Measurements from ENCODE around the gene ANKRD55. TPM values are rescaled to one million over a fixed set of nuclear protein-coding genes. Genes with fewer than 3 reads are reported as not detected.

Gene ANKRD55
- total RNA-seq, 4 donors from 2014 or later: 0.95 TPM; not detected in 3

DNA sequence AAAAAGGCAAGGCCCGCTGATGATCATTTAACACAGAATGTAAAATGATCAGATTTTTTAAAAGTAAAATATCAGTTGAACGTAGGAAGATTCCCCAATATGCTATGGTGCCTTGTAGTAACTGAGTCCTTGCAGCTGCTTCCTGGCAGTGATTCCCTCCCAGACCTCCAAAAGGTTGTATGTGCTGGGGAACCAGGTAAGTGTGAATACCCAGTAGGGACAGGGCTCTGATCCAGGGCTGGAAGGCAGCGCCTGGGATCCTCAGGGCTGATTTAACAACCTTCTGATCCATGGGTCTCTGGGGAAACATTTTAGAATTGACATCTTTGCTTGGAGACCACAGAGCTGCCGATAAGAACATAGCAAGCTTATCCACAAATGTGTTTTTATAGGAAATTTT is 161.7 kb downstream of the ANKRD55 start:
- in situ Hi-C loops (cut with MboI; ENCODE audit: low pct_ligation_motif_present in 1 of 4, low pct_unique_long_range_greater_than_20kb in 1 of 4, low sequenced_read_pairs in 3 of 4): no loop called here
- intact Hi-C loops (cut with DNase I; ENCODE audit: low total_unique reads): no loop called here
- WGBS, 2 donors (ENCODE audit: low coverage in 1 of 2): 47 to 73% methylated on average over 2 to 4 of the region's 4 CpGs

DNA sequence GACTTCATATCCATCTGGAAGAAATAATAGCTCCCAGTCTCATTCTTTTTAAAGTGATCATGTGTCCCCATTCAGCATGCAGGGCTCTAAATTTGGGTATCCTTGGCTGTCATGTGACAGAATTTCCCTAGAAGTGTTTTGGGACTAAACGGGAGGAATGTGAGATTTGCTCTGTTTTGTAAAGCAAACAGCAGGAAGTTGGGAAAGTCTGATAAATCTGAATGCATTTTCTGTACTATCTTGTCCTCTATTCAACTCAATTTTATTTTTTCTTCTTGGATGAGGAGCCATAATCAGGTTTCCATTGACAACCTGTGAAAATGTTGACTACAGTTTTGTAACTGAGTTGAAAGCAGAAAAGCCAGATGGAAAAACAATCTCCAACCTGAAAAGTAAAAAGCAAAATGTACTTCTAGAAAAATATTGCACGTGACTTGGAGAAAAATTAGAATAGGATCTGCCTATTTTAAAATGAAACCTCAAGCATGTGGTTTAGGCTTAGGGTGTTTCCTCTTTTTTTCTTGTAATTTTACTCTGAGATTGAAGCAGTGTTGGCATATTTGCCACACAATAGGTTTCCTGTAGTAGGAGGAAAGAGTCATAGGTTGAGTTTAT is 162.2 kb downstream of the ANKRD55 start:
- WGBS, 2 donors (ENCODE audit: low coverage in 1 of 2): 46 to 52% methylated on average over 1 to 2 of the region's 2 CpGs

More for the DNA sequence above, 161.7 kb downstream of the ANKRD55 start:
- Histone ChIP-seq H3K27me3 (no peaks in the 10 kb centered on the region), H3K27ac (peak overlapping the region in 3 of 4 donors; percentile 29 to 56 (median 47)), H3K4me1 (peaks cover 0 to 18% (median 0%) of the 10 kb centered on the region in 4 donors), H3K9me3 (no peaks in the 10 kb centered on the region), H3K4me3 (no peak overlapping the region), H3K36me3 (no peaks in the 10 kb centered on the region)
- TF ChIP-seq EP300 (IDR thresholded peaks at IDR 0.05; ENCODE audit: low read depth): no peak
- TF ChIP-seq, protein P1, sequence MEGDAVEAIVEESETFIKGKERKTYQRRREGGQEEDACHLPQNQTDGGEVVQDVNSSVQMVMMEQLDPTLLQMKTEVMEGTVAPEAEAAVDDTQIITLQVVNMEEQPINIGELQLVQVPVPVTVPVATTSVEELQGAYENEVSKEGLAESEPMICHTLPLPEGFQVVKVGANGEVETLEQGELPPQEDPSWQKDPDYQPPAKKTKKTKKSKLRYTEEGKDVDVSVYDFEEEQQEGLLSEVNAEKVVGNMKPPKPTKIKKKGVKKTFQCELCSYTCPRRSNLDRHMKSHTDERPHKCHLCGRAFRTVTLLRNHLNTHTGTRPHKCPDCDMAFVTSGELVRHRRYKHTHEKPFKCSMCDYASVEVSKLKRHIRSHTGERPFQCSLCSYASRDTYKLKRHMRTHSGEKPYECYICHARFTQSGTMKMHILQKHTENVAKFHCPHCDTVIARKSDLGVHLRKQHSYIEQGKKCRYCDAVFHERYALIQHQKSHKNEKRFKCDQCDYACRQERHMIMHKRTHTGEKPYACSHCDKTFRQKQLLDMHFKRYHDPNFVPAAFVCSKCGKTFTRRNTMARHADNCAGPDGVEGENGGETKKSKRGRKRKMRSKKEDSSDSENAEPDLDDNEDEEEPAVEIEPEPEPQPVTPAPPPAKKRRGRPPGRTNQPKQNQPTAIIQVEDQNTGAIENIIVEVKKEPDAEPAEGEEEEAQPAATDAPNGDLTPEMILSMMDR (IDR thresholded peaks at IDR 0.05): no peak
- no peak for TF ChIP-seq POLR2A (IDR thresholded peaks at IDR 0.05)
- TF ChIP-seq POLR2AphosphoS5 (IDR thresholded peaks at IDR 0.05): no peak
- DNase-seq: no peak

DNA sequence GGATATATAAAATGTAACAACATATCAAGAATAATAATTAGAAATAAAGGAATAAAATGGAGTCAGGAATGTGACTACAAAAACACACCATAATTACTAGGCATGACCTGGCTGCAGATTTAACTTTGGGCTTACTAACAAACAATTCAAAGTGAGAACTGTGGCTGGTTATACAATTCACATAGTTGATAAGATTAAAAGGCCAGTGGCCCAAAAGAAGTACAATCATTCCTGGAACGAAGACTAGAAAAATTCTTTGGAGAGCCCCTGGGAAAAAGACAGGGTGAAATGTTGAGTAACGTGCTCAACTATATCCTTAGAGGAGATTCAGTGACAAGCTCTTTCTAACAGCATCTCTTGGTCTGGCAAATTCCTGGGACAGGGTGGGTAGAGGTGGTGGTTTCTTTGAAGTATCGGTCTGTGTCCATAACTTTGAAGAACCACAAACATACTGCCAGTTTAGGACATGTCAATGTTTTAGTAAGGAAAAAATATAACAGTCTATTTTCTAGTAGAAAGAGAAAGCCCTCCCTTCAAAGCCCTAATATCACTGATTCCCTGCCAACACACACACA is 163.4 kb downstream of the ANKRD55 start:
- intact Hi-C loops (cut with DNase I; ENCODE audit: low total_unique reads) (no loop called here), in situ Hi-C loops (cut with MboI; ENCODE audit: low pct_ligation_motif_present in 1 of 4, low pct_unique_long_range_greater_than_20kb in 1 of 4, low sequenced_read_pairs in 3 of 4) (no loop called here)
- Histone ChIP-seq H3K4me3 (no peak overlapping the region), H3K36me3 (no peaks in the 10 kb centered on the region), H3K27ac (no peak overlapping the region), H3K9me3 (no peaks in the 10 kb centered on the region), H3K27me3 (no peaks in the 10 kb centered on the region), H3K4me1 (peaks cover 0 to 18% (median 0%) of the 10 kb centered on the region in 4 donors)
- WGBS, 2 donors (ENCODE audit: low coverage in 1 of 2): 72% methylated on average over 3 of the region's 3 CpGs; no CpG with 5 or more reads in 1 of the 2 donors
- TF ChIP-seq POLR2AphosphoS5 (IDR thresholded peaks at IDR 0.05): no peak
- no peak for TF ChIP-seq EP300 (IDR thresholded peaks at IDR 0.05; ENCODE audit: low read depth)
- no peak for TF ChIP-seq POLR2A (IDR thresholded peaks at IDR 0.05)
- TF ChIP-seq, protein P1 (IDR thresholded peaks at IDR 0.05): no peak
- DNase-seq: no peak

More for the DNA sequence above, 162.2 kb downstream of the ANKRD55 start:
- peaks cover 0 to 18% (median 0%) of the 10 kb centered on the region in 4 donors for H3K4me1 ChIP-seq
- no peak overlapping the region for H3K4me3 ChIP-seq
- no peak for DNase-seq
- TF ChIP-seq, protein P1 (IDR thresholded peaks at IDR 0.05): no peak
- TF ChIP-seq POLR2AphosphoS5 (IDR thresholded peaks at IDR 0.05) (no peak), EP300 (IDR thresholded peaks at IDR 0.05; ENCODE audit: low read depth) (no peak), POLR2A (IDR thresholded peaks at IDR 0.05) (no peak)
- H3K36me3 ChIP-seq: no peaks in the 10 kb centered on the region
- no peaks in the 10 kb centered on the region for H3K27me3 ChIP-seq
- H3K27ac ChIP-seq: peak overlapping the region in 3 of 4 donors; percentile 29 to 56 (median 47)
- in situ Hi-C loops (cut with MboI; ENCODE audit: low pct_ligation_motif_present in 1 of 4, low pct_unique_long_range_greater_than_20kb in 1 of 4, low sequenced_read_pairs in 3 of 4): no loop called here
- intact Hi-C loops (cut with DNase I; ENCODE audit: low total_unique reads): no loop called here
- no peaks in the 10 kb centered on the region for H3K9me3 ChIP-seq

DNA sequence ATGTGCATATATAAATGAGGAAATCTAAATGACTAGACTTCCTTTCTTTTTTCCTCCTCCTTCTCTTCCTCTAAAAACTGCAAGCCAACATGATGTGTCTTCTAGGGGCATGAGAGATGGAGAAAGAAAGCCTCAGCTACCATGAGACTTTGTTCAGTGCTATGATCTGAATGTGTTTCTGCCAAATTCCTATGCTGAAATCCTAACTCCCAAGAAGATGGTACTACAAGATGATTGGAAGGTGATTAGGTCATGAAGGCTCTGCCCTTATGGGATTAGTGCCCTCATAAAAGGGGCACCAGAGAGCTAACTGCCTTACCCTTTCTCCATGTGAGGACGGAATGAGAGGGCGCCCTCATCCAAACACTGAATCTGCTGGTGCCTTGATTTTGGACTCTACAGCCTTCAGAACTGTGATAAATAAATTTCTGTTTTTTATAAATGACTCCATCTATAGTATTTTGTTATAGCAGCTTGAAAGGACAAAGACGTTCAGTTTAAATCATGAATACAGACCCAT is 166.1 kb downstream of the ANKRD55 start:
- no peaks in the 10 kb centered on the region for H3K27me3 ChIP-seq
- in situ Hi-C loops (cut with MboI; ENCODE audit: low pct_ligation_motif_present in 1 of 4, low pct_unique_long_range_greater_than_20kb in 1 of 4, low sequenced_read_pairs in 3 of 4): no loop called here
- intact Hi-C loops (cut with DNase I; ENCODE audit: low total_unique reads): no loop called here
- no peak for DNase-seq
- no peak overlapping the region for H3K27ac ChIP-seq
- 91 to 95% methylated on average over 3 of the region's 3 CpGs for WGBS, 2 donors (ENCODE audit: low coverage in 1 of 2)
- peaks cover 0 to 17% (median 0%) of the 10 kb centered on the region in 4 donors for H3K4me1 ChIP-seq
- no peak for TF ChIP-seq POLR2AphosphoS5 (IDR thresholded peaks at IDR 0.05)
- no peak for TF ChIP-seq EP300 (IDR thresholded peaks at IDR 0.05; ENCODE audit: low read depth)
- TF ChIP-seq, protein P1 (IDR thresholded peaks at IDR 0.05): no peak
- TF ChIP-seq POLR2A (IDR thresholded peaks at IDR 0.05): no peak
- no peaks in the 10 kb centered on the region for H3K36me3 ChIP-seq
- no peaks in the 10 kb centered on the region for H3K9me3 ChIP-seq
- H3K4me3 ChIP-seq: no peak overlapping the region

Data from transverse colon (tissue), 4 donors.